ENCODE measurements around the gene CPE.

- TF ChIP-seq CTCF (IDR thresholded peaks at IDR 0.05) (no peak), EP300 (IDR thresholded peaks at IDR 0.05) (no peak), POLR2A (IDR thresholded peaks at IDR 0.05) (no peak)
Measured at GRCh38 chr4:165367040-165367439, 11.8 kb upstream of the CPE start.
